Left colon (tissue), 2 donors: ENCODE results near the gene TOP2B. TPM values are rescaled to one million over a fixed set of nuclear protein-coding genes. Genes with fewer than 3 reads are reported as not detected.

Source experiments
- microRNA-seq, 2 donors: library from miRNA; unstranded; fragments of <30 nt; microRNA quantifications; one replicate each; pipeline versions ENCODE4 v1.1.0 to v1.2.0, GENCODE V29; 2020
- total RNA-seq, 2 donors: library from RNA; stranded (reverse); fragmentation: NEBNext Ultra II Directional; extraction: Animal tissue kit (Norgen Biotek cat#: 25700); gene quantifications; one replicate each; pipeline ENCODE4 v1.2.1, GENCODE V29; 2021
- donor health status: DM: no; HTN: no; CAD: no.
- donor health status: DM: yes; HTN: yes; CAD: no.

TOP2B gene
- total RNA-seq, 2 donors from 2014 or later, result 78.1 to 84.1 TPM

Small RNAs within 50 kb of the gene (microRNA-seq; reads per million reads assigned to microRNA genes)
- 3.2 to 24.5 reads per million in 2 donors for gene MIR4442

Other genes starting within 250 kb of the TOP2B start
- 1 to 10 TPM; 1.2 to 4.3 TPM for gene RARB, start 236.6 kb downstream of the TOP2B start, total RNA-seq
- gene NGLY1, start 118.5 kb upstream of the TOP2B start, total RNA-seq, result 10 to 100 TPM; 42.2 to 45.0 TPM
- gene OXSM, start 125.2 kb upstream of the TOP2B start, total RNA-seq, result 10 to 100 TPM; 14.4 to 16.1 TPM